ENCODE data around the gene MPHOSPH6.
A peak's percentile ranks its signal among the peaks of the same experiment; 100 is the strongest.
"Not testable (repeated sequence)": the region's sequence is repeated elsewhere in the genome, so short reads cannot be mapped to it uniquely, and the experiment has no call there.

Gene MPHOSPH6, protein sequence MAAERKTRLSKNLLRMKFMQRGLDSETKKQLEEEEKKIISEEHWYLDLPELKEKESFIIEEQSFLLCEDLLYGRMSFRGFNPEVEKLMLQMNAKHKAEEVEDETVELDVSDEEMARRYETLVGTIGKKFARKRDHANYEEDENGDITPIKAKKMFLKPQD

DNA sequence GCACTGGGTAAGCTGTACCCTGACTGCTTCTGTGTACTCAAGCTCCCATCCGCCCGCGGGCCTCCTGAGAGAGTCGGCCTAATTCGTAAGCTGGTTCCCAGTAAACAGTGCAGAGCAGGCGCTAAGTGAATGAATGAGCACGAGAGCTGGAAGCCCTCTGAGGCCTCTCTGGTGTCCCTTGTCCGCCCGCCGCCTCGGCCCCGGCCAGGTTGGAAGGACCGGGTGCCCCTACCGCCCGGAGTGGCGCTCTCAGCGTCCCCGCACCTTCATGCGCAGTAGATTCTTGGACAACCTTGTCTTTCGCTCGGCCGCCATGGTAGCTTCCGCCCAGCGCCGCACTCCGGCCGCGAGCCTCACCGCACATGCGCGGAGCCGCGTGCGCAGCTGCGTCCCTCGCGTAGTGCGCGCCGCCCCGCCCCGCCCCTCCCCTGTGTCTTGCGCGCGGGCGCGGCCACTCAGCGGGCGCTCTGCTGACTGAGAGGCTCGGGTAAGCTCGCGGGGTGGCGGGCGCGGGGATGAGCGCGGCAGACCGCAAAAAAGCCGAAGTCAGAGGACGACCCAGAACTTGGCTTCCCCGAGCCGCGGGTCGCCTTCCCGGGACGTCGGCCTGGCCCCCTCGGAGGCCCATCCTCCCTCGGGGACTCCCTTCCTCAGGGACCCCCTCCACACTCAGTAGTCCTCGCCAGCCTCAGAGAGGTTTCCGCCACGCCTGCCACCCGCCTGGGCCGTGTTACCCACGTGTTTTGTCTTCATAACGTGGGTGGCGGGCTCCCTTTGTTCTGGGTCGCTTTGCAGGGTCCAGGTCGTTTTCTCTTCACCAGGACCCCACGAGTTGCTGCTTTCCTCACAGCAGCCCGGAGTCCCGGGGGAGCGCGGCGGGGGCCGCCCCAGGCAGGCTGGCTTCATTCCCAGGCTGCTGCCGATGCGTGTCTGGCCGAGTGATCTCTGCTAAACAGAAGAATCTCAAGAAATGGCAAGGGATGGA lies at the start of gene MPHOSPH6:
MPHOSPH6 (minus strand) TSS at position 364 of the 985 bp plus-strand sequence; CDS start at position 315, 49 bp downstream.
- DNase-seq: peak; percentile 92

DNA sequence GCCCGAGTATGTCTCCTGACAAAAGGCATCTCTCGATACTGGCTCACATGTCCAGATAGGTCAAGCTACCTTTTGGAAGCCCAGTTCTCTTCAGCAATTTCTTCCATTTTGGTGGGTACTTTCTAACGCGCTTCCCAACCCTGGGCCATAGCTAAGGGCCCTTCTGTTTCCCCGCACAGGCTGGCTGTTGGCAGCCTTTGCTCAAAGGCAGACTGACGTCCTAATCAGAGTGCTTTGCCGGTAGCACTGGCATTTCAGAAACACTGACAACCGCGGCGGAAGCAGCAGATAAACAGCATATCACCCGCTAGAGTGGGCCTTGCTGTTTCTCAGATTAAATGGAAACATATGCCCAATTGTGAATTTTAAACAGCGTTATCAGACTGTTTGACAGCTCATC lies 49.3 kb upstream of the MPHOSPH6 start:
- no peak for DNase-seq

DNA sequence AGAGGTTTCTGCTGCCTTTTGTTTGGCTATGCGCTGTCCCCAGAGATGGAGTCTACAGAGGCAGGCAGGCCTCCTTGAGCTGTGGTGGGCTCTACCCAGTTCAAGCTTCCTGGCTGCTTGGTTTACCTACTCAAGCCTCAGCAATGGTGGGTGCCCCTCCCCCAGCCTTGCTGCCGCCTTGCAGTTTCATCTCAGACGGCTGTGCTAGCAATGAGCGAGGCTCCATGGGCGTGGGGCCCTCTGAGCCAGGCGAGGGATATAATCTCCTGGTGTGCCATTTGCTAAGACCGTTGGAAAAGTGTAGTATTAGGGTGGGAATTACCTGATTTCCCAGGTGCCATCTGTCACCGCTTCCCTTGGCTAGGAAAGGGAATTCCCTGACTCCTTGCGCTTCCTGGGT lies 39.3 kb upstream of the MPHOSPH6 start:
- DNase-seq: not testable (repeated sequence)

DNA sequence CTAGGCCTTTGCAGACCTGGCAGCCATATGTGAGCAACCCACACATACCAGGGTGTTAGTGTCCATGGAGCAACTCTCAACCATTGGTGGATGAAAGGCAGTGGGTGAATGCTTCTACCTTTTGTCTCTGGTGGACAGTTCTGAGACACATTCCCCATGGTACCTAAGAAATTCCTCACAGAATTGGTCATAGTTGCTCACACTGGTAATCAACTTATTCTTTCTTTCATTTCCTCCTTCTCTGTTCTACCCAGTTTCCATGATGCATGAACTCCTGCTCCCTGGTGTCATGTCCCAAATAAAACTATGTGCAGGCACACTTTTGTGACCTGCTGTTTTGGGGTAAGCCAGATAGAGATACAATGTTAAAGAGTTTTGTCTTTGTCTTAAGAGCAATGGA lies 33.2 kb upstream of the MPHOSPH6 start:
- DNase-seq: no peak

DNA sequence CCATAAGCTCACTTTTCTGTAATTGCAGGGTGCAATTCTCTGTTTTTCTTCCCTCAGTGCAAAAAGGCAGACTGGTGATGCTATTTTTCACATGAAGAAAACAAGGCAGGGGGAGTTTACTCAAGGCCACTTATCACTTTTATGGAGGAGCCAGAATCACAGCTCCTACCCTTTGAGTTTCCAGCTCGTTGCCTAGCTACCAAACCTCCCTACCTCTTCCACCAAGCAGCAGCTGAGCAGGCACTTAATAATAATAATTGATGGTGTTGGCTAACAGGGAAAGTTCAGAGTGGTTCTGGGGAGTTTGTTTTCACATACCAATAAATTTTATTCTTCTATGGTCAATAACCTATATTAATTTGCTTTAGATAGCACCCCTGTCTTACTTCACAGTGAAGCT lies 31.9 kb upstream of the MPHOSPH6 start:
- DNase-seq: no peak

DNA sequence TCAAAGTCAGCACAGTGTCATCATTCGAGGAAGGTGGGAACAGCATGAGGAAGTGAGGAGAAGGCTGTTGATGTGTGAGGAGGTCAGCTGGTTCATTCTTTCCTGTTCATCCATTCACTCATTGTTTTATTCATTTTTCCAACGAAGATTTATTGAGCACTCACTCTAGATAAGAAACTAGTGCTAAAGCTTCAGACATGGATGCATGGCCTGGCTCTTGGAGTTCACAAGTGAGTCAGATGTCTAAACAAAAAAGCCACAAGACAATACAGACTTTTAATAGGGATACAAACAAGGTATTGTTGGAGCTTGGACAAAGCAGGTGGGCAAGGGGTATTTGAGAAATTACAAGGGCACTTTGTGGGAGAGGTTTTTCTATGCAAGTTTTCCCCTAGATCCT lies 31.3 kb upstream of the MPHOSPH6 start:
- no peak for DNase-seq

DNA sequence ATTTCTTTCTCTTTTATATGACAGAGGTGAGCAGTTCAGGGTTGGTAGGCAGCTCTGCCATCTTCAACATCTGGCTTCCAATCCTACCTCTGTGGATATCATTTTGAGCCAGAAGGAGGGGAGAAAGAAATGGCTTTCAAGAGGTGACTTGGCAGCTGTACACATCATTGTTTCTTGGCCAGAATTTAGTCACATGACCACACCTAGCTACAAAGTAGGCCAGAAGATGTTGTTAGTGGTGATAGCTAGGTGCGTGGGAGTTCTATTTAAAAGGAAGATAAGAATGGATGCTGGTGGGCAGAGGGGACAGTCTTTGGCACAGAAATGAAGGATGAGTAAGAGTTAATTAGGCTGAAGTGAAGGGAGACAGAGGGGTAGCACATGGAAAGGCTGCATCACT lies 29.2 kb upstream of the MPHOSPH6 start:
- DNase-seq: no peak

DNA sequence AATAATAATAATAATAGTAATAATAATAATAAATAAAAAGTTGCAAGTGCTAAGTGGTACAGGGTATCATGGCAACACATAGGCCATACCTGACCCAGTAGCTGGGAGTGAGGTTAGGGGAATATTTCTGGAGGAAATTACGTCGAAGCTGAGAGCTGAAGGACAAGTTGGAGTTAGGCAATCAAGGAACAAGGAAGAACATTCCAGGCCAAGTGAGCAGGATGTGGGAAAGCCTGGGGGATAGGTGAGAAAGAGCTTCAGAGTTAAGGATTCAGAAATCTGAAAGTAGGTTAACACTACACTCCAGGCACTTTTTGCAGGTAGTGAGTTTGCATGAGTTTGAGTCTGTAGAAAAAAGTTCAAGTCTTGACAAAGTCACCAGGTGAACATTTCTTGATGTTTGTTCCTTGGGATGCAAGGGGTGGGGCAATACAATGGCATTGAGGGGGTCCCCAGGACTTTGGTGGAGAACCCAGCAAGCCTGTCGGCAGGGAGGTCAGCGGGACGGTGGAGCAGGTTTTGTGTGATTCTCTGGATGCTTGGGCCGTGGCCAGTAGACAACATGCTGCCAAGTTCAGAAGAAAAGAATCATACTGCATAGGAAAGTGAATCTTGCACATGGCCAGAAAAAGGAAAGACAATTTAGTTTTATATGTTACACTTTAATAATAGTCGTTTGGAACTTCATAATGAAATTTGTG lies 27.7 kb upstream of the MPHOSPH6 start:
- no peak for DNase-seq

DNA sequence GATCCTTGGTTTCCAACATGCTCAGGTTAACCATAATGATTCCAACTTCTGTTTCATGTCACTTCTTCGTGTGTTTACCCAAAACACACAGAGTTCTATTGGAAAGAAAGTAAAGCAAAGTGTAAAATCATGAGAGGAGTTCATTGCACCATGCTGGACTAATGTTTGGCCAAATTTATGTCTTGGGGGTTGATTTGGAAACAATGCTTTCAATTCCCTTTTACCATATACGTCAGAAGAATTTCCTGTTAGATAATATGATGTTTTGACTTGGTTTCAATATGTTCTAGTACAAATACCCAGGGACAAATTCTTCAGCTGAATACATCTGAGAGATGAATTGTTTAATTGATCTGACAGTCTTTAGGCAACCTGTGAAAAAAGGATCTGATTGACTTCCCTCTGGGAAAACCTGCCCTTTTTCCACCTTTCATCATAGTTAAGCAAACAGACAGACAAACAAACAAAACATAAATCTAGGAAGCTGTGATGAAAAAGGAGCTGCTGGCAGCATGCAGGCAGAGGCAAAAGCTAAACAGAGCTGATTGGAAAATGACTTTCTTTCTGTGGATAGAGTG lies 26.0 kb upstream of the MPHOSPH6 start:
- no peak for DNase-seq

DNA sequence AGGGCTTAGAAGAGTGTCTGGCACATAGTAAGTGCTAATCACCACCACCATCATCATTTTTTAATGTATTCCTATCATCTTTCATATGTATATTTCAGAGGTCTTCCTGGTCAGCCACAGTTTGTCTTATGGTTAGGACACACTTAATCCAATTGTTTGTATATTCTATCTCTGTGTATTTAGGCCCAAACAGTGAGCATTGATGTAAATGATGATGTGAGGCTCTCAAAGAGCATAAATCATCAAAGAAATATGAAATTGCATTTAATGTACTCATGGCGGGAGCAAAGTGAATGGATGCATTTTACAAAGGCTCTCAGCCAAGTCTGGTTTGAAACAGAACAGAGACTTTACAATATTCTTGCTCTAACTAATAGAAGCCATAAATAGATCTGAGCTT lies 24.1 kb upstream of the MPHOSPH6 start:
- peak; percentile 40 for DNase-seq

DNA sequence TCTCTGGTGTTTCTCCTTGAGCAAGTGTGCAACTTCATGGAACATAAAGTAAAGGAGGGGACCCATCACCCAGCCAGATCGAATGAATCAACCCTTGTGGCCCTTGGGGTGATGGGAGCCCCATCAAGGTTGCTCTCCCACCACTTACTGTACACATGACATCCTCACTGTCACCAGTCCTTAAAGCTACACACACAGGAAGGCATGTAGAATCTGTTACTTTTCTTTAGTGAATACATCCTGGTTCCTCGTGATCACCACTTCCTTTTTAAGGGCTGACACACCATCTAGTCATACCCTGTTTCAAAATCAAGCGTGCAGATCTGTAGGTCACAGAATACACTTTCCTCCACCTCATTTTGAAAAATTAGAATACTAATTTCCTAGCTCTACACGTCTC lies 22.6 kb upstream of the MPHOSPH6 start:
- peak; percentile 94 for DNase-seq

DNA sequence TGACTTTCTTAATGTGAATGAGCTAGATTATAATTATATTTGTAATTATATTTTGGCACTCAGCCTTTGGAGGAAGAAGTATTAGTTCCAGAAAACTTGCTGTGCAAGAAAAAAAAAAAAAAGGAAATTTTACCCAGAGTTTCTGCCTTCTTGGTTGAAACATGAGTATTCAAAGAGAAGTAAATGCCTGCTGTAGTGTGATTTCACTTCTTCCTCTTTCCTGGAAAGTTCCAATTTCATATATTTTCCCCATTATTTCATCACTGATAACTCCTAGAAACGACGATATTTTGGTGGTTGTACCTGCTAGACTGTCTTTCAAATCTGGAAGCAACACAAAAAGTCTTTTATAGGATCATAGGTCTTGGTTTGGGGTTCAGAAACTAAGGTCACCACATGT lies 20.4 kb upstream of the MPHOSPH6 start:
- DNase-seq: no peak

DNA sequence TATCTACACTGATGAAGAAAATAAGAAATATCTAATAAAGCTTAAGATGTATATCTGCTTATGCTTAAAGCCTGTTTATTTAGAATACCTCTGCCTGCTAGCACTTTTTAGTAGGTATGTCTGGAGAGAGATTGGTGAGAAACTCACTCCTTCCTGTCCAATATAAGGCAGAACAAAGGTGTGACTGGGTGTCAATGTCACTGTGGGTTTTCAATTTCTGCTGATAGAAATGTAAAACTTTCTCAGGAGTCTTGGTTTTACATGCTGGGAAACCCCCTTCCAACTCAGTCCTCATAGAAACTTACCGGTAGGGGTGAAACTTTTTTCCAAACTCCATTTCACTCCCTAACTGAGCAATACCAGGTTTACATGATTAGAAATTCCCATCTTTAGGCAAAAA lies 17.8 kb upstream of the MPHOSPH6 start:
- DNase-seq: no peak

DNA sequence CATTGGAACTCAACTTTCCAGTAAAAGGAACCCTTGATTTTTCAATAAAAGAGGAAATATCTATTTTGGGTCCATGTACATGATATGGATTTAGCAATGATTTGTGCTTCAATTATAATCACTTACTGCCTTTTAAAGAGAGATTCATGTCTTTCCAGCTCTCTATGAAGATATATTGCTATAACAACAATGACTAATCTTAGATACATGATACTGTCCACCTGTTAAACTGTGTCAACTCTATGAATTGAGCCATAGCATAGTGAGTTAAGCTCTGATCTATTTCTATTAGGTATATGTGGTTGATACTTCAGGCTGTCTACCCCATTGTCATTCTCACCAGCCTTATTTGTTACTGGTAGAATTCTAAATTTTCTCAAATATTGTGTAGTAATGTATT lies 15.0 kb upstream of the MPHOSPH6 start:
- DNase-seq: peak; percentile 50

DNA sequence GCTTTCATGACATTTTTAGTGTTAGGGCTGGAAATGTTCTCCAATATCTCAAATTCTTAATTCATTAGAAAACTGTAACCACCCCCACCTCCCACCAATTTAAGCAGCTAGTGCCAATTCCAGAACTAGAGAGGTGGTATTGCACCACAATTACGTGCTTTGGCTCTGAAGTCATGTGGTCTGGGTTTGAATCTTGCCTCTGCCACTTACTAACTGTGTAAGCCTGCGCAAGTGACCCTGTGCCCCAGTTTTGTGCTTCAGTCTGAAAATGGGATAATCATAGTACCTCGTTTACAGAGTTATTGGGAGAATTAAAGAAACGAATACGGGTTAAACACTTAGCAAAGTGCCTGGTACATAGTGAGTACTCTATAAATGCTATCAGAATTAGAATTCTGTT lies 14.2 kb upstream of the MPHOSPH6 start:
- no peak for DNase-seq

DNA sequence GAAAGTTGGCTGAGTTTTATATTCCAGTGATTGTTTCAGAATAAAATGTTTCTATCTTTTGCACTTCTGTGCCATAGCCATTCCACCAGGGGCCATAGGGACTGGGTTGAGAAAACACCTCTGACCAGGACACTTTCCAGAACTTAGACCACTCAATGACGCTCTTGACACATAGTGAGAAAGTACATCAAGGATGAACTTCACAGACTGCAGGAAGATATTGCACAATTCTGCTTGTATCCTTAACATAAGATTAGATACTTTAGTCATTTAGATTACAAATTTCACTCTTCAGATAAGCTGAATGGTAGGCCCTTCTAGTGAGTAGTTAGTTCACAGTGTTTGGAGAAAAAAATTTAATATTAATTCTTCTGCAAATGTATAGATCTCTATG lies 13.0 kb upstream of the MPHOSPH6 start:
- DNase-seq: no peak

DNA sequence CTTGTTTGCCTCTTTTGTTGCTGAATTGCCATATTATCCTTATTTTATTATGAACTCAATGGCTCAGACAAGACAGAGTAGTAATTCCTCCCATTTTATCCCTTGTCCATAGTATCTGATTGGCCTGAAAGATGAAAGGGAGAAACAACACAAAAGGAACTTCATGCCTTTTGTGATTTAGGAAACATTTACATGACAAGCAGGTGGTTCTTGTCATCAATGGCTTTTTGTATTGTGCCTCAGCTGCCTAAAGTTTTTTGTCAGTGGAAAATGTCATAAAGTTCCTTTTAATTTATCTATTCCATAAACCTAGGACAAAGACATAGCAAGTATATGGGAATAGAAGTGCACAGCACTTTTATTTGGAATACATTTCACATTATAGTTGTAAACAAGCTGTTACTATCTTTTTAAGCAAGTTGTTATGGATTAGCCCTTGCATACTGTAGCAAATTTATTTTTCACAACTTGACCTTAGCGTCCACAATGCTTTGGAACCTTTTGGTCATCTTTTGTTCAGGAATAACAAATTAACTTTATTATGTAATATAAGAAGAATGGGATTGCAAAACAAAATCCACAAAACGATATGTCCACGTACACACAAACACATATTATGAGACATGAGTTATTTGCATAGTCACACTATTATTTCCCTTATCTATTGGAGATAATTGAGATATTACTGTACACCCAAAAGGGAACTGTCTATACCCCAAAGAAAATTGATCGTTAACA lies 12.4 kb upstream of the MPHOSPH6 start:
- no peak for DNase-seq

DNA sequence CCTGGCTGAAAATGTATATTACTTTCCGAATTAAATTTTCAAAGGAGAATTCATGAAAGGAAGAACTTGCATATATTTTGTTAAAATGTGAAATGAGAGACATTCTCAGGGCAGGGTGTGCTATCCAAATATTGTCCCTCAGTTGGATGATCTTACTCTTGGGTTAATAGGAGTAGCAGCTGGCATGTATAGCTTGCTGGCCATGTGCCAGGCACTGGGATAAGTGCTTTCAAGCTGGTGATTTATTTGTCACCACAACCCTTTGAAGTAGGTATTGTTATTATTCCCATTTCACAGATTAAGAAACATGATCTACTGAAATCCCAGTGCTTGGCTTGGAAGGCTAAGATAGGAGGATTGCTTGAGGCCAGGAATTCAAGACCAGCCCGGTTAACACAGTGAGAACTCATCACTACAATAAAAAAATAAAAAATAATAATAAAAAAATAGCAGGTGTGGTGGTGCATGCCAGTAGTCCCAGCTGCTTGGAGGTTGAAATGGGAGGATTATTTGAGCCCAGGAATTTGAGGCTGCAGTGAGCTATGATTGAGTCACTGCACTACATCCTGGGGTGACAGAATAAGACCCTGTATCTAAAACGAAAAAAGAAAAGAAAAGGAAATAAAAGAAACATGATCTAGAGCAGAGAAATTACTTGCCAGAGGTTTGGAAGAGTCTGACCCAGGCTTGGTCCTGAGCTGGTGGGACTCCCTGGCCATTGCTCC lies 11.6 kb upstream of the MPHOSPH6 start:
- DNase-seq: no peak

DNA sequence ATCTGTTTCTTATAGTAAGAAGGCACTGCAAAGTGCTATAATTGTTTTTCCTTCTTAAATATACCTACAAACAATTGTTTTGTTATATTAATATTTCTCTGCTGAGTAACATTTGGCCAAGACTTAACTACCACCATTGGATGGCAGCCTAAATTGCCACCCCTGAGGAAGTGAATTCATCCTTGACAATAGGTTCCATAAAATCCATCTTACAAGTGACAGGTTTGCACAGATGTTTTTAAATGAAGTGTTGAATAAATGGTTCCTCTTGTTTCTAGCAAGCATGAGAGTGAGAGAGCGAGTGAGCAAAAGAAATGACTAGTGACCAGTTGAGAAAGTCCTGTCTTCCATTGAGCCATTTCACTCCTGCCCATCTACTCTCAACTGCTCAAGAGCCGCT lies 8.3 kb upstream of the MPHOSPH6 start:
- no peak for DNase-seq

DNA sequence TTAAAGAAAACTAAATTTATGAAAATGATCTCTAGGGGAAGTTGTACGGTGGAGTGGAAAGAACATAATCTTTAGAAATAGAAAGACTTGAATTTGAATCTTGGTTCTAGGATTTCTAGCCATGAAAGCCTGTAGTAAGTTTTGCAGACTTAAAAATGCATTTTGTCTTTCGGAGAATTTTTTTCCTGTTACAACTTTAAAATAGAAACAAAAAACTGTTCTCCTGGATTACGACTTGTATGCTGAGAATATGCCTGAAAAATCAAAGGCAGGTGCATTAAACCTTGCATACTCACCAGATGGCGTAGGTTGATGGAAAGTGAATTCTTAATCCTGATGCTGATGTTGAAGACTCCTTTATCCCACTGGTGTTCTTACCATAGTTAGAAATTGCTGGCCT lies 7.5 kb upstream of the MPHOSPH6 start:
- DNase-seq: no peak

DNA sequence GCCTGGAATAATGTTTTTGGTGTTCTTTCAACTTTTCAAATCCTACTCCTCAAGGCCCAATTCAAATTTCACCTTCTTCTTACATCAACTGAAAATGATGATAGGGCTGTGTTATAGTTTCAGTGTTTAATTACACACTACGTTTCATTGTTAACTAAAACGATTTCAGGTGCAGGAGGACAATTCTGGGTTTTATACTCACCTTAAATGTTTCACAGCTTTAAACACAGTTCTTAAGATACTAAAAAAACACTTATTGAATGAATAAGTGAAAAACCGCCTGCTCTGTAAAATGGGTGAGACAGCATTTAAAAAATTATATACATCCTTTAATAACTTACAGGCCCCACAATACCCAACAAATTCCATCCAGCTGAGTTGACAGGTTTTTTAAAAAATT lies 6.2 kb upstream of the MPHOSPH6 start:
- DNase-seq: no peak

DNA sequence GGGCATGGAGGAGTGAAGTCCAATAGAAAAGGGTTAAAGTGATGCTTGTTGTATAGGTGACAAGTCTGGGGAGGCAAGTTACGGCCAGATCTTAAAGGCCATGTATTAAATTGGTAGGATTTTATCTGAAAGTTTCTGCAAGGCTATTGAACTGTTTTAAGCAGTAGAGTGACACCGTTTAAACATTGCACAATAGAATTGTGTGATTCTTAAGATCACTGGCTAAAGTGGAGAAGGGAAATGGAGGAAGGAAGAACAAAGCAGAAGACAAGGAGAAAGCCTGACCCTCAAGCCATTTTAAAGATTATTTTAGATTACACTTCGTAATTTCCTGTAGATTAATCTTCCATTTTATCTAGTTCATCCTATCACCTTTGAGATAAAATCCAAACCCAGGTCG lies 5.6 kb upstream of the MPHOSPH6 start:
- DNase-seq: no peak
